HCEC 1CT (cell line): ENCODE data around the gene DIP2A.
A peak's percentile ranks its signal among the peaks of the same experiment; 100 is the strongest.

Source experiments
- DNase-seq: peaks from one replicate; pipeline ENCODE4 v3.0.0-alpha.2; 2017

The DIP2A gene, protein sequence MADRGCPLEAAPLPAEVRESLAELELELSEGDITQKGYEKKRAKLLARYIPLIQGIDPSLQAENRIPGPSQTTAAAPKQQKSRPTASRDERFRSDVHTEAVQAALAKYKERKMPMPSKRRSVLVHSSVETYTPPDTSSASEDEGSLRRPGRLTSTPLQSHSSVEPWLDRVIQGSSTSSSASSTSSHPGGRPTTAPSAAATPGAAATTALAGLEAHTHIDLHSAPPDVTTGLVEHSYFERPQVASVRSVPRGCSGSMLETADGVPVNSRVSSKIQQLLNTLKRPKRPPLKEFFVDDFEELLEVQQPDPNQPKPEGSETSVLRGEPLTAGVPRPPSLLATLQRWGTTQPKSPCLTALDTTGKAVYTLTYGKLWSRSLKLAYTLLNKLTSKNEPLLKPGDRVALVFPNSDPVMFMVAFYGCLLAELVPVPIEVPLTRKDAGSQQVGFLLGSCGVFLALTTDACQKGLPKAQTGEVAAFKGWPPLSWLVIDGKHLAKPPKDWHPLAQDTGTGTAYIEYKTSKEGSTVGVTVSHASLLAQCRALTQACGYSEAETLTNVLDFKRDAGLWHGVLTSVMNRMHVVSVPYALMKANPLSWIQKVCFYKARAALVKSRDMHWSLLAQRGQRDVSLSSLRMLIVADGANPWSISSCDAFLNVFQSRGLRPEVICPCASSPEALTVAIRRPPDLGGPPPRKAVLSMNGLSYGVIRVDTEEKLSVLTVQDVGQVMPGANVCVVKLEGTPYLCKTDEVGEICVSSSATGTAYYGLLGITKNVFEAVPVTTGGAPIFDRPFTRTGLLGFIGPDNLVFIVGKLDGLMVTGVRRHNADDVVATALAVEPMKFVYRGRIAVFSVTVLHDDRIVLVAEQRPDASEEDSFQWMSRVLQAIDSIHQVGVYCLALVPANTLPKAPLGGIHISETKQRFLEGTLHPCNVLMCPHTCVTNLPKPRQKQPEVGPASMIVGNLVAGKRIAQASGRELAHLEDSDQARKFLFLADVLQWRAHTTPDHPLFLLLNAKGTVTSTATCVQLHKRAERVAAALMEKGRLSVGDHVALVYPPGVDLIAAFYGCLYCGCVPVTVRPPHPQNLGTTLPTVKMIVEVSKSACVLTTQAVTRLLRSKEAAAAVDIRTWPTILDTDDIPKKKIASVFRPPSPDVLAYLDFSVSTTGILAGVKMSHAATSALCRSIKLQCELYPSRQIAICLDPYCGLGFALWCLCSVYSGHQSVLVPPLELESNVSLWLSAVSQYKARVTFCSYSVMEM (N-terminal part only)

DNA sequence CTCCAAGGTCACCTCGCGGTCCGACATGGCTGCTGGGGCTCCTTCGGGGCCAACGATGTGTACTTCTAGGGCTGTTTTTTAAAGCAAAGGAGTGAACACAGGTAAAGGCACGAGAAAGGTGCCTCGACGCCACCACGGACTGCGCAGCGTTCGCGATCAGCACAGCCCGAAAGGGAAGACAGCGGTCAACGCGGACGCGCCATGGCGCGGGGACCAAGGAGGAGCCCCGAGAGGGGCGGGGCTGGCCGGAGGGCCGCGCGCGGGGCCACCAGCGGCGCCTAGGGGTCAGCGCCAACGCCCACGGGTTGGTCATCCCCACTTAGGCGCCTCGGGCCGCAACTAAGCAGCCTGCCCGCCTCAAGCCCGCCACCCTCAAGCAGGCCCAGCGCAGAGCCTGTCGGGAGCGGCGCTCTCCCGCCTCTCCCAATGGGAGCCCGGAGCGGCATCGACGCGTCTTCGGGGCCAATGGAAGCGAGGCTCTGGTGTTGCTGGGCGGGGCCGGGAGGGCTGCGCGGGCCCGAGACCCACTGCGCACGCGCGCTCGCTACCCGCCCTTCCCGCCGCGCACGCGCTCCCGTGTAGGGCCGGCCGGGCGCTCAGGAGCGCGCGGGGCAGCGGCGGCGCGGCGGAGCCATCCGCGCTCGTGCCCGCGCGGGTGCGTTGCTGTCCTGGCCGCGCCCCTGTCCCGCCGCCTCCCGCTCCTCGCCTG, at the start of gene DIP2A:
DIP2A (plus strand) TSS at position 577 of the 709 bp plus-strand sequence. CDS start 241 bp downstream, outside the sequence.
- DNase-seq: peak; percentile 97

DNA sequence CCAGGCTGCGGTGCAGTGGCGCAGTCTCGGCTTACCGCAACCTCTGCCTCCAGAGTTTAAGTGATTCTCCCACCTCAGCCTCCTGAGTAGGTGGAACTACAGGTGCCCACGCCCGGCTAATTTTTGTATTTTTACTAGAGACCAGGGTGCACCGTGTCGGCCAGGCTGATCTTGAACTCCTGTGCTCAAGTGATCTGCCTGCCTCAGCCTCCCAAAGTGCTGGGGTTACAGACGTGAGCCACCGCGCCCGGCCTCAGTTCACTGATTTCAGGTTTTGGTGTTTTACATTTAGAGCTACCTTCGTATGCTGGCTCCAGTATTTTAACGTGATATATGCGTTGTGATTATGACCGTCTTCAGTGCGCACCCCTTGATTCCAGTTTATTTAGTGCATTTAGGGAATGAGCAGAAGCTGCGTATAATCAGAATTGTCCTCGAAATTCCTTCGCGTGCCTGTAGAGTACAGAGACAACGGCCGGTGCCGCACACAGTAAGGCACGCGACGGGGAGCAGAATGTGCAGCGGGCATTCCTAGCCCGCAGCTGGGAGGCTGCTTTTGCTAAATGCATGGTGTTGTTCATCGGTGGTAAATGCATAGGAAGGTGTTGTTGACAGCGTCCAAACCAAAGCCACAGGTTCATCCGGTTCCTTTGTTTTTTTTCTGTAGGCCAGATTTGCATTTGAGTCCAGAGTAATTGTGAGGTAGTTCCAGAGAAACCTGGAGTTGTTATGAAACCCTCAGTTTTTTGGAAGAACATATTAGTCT, 48.9 kb upstream of the DIP2A start:
- no peak for DNase-seq

DNA sequence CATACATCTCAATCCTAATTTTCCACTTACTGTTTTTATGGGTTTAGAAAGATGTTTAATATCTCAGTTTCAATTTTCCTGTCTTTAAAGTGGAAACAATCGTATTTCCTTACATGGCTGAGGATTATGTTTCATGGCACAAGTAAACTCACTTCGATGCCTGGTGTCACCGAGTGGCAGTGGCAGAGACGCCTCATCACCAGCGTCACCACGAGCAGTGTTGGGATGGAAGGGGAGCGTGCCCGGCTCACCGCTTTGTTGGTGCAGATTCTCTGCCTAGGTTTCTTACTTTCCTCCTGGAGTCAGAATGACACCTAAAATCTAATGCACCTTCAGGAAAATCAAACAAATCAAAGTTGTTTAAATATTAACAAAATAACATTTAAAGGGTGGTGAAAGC, 48.2 kb upstream of the DIP2A start:
- no peak for DNase-seq

DNA sequence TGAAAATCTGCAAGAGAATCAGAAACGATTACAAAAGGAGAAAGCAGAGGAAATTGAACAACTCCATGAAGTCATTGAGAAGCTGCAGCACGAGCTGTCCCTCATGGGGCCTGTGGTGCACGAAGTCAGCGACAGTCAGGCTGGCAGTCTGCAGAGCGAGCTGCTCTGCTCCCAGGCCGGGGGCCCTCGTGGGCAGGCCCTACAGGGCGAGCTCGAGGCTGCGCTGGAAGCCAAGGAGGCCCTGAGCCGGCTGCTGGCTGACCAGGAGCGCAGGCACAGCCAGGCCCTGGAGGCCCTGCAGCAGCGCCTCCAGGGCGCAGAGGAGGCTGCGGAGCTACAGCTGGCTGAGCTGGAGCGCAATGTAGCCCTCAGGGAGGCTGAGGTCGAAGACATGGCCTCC, 47.5 kb upstream of the DIP2A start:
- DNase-seq: no peak

DNA sequence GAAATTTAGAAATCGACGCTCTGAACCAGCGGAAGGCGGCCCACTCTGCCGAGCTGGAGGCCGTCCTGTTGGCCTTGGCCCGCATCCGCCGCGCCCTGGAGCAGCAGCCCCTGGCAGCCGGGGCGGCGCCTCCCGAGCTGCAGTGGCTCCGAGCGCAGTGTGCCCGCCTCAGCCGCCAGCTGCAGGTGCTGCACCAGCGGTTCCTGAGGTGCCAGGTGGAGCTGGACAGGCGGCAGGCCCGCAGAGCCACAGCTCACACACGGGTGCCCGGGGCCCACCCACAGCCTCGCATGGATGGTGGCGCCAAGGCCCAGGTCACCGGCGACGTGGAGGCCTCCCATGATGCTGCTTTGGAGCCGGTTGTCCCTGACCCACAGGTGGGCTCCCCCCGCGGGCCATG, 47.0 kb upstream of the DIP2A start:
- no peak for DNase-seq

DNA sequence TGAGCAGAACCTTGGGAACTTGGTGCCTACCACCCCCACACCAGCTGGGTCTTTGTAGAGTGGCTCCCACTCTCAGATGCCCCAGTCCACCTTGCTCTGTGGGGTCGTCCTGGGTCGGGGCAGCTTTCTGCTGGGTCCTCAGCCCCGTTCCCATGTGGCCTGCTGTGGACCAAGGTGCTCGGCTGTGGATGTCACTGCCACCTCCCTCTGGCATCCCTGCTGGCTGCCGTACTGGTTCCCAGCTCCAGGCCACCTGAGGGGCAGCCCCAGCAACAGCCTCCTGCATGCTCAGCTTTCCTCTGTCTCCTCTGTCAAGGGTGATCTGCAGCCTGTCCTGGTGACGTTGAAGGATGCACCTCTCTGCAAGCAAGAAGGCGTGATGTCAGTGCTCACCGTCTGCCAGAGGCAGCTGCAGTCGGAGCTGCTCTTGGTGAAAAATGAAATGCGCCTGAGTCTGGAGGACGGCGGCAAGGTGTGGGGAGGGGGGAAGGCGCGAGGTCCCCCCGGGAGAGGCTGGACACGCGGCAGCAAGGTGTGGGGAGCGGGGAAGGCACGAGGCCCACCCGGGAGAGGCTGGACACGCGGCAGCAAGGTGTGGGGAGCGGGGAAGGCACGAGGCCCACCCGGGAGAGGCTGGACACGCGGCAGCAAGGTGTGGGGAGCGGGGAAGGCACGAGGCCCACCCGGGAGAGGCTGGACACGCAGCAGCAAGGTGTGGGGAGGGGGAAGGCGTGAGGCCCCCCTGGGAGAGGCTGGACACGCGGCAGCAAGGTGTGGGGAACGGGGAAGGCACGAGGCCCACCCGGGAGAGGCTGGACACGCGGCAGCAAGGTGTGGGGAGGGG, 45.9 kb upstream of the DIP2A start:
- DNase-seq: no peak

DNA sequence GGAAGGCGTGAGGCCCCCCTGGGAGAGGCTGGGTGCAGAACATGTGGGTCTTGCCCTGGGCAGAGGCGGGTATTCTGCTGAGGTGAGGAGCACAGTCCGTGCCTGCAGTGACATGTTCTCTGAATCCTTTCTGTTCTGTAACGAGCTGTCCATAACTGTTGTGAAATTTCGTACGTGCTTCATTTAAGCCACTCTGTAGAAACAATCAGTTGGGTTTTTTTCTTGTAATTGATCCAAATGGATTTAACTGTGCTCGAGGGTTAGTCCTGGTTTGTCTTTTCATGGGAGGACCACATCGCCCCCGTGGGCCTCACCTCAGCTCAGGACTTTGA, 45.4 kb upstream of the DIP2A start:
- no peak for DNase-seq

DNA sequence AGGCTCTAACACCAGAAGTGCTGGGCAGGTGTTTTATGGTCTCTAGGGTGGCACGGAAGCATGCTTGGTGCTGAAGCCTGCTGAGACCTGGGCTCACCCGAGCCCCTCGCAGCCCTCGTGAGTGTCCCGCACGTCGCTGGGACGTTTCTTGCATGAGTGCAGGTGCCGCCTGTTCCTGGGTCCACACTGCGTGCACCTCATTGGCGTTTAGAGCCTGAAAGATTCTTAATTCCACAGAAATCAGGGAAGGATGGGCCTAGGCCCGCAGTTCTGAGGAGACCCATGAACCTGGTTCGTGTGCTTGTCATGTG, 43.8 kb upstream of the DIP2A start:
- no peak for DNase-seq

DNA sequence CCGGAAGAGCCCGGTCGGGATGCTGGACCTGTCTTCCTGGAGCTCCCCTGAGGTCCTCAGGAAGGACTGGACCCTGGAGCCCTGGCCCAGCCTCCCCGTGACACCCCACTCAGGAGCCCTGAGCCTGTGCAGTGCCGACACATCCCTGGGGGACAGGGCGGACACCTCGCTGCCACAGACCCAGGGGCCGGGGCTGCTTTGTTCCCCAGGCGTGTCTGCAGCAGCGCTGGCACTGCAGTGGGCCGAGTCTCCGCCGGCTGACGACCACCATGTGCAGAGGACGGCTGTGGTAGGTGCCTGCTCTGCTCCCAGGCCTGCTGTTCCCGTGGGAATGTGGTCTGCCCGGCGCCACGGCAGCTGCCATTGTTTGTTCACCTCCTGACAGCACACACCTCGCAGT, 42.1 kb upstream of the DIP2A start:
- no peak for DNase-seq

DNA sequence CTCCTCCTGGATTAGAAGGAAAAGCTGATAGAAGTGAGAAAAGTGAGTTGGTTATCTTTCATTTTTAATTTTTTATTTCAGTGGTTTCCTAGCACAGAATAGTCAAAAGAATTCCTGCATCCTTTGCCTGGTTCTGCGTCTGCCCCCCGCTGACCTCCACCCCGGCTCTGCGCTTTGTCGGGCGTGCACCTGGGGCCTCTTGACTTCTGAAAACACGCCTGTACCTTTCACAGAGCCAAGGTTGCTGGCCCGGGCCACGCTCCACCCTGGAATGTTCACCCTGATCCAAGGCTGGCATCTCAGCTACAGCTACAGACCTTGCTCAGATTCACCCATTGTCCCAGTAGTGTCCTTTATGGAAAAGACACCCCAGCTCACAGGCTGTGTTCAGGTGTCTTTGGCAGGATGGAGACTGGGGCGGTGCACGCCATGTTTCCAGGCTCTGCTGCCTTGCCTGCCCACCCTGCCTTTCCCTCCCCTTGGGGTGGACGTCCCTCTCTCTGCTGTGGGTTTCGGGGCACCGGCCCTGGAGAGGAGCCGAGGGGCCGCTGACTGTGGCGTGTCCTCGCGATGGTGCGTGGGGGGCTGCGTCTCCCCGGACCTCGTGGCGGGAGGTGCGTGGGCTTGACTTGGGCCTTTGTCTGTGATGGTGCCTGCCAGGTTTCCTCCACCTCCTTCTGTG, 40.3 kb upstream of the DIP2A start:
- DNase-seq: no peak

DNA sequence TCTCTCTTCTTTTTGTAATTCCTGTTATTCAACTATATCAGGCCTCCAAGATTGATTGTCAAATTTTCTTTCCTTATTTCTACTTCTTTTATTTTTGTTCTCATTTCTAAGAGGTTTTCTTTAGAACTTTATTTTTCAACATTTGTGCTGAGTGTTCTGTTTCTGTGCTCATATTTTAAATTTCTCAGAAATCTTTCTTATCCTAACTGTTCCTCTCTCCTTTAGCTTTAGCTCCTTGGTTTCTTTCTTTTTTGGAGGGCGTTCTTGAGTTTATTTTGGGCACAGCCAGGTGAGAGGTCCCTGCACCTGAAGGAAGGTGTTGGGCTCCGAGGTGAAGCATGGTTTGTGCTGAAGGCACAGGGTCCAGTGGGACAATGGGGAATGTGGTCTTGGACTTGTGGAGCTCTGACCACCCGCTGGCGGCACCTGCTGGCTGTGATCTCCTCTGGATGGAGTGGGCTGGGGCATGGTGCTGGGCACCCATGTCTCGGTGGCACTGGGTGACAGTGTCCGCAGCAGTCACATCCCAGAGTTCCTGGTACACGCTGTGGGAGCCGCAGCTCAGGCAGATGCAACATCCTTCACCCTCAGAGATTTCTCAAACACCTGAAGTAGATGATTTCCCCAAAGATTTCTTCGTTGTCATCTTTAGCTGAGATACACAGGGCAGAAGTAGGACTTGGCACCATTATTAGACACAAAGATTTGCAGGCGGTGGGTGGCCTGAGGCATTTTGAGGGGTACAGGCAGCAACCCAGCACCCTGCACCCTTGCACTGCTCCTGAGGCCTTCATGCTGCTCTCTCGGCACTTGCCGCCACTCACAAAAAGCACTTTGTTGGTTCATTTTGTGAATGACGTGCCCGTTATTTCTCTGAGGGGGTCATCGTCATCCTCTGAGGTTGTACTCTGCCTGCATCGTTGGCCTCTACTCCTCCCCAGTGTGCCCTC, 38.2 kb upstream of the DIP2A start:
- DNase-seq: no peak

DNA sequence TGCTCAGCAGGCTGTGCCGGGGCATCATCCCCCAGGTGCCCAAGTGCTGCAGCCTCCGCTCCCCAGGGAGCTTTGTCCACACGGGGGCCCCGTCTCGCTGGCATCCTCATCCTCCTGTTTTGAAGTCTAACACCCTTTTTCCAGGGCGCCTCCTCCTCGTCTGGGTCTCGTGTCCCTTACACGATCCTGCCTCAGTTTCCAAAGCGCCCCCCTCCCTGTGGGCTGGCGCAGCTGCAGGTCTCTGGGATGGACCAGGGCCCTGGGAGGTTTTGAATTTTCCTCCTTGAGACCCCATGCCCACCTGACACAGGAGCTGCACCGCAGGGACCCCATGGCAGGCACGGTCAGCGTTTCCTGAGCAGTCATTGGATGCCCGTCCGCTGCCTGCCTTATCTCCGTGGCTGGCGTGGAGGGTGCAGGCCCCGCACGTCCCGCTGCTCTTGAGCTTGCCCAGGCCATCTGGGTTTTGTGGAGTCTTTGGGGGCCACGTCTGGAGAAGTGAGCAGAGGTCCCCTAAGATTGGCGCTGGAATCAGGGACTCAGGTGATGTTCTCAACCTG, 37.4 kb upstream of the DIP2A start:
- DNase-seq: no peak

DNA sequence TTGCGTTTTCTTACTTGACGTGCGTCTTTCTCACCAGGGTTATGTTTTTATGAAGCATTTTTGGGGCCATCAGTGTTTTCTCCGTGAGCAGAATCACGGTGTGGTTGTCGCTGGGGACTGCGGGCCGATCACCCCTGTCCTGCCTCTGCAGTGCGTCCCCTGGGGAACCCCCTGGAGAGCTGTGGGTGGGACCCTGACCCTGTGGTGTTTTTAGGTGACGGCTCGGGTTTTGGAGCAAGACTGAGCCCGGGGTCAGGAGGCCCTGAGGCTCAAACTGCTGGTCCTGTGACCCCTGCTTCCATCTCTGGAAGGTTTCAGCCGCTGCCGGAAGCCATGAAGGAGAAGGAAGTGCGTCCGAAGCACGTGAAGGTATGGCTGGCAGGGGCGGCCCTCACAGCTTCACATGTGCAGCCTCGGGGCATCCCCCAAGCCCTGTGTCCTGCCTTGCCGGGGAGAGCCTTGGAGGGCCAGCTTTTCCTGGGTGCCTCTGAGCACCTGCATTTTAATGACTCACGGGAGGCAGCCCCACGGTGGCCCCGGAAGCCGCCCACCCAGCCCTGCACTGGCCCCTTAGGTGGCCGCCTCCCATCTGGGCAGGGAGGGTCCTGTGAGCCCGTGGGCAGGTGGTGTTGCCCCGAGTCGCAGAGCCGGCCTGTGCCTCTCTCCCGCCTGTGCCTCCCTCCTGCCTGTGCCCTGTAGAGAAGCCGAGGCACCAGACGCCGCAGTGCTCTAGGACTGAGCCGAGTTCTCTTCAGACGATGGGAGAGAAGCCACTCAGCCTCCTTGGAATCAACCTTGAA, 36.7 kb upstream of the DIP2A start:
- no peak for DNase-seq

DNA sequence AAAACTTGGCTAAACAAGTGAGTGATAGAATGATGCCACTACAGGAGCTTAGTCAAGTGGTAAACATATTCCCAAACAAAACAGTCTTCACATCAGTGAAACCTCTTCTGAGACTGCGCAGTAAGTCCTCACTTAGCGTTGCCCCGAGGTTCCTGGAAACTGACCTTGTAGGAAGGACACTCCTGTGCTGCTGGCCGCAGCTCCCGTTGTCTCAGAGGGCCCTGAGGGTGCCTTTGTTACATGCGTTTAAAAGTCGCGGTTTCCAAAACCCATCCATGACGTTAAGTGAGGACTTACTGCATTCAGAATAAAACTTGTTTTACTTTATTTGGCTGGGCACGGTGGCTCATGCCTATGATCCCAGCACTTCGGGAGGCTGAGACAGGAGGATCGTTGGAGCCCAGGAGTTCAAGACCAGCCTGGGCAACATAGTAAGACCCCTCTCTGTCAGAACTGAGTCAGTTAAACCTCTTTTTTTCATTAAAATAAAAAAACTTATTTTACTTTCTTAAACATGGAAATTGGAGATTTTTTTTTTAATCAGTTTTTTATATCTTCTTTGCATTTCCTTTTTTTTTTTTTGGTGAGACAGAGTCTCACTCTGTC, 36.0 kb upstream of the DIP2A start:
- no peak for DNase-seq

DNA sequence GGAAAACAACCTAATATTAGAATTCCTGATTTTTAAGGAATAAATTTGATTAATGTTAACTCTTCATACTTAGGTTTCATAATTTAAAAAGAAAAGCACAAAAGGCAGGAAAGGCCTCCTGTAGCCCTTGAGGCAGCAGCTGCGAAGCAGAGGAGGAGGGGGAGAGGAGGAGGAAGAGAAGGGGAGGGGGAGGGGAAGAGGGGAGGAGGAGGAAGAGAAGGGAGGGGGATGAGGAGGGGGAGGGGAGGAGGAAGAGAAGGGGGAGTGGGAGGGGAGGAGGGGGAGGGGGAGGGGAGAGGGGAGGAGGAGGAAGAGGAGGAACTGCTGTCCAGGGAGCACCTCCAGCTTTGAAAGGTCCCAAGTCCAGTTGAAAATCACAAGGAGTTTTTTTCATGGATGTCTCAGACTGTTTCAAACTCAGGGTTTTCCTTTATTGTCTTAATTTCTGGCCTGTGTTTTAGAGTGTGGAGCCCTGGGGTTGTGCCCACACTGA, 35.1 kb upstream of the DIP2A start:
- DNase-seq: no peak

DNA sequence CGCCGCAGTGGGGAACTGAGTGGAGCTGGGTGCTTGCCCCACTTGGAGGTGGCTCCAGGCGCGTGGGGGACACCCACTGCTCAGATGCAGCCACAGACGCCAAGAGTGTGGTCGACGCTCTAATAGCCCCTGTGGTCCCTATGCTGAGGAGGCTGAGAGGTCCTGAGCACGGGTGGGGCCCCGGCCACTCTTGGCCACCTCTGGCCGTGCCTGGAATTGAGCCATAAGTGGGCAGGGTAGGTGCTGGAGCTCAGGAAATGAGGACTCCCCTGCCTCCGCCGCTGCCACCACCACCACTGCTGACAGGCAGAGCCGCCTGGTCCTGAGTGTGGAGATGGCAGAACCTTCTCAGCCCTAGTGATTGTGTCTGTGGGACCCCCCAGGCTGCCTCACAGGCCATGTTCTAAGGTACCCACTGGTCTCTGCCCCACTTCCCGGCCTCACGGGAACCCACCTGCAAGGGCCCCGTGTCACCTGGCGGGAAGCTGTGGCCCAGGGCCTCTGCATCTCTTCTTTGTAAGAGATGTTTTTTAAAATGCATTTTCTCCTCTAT, 34.6 kb upstream of the DIP2A start:
- no peak for DNase-seq

DNA sequence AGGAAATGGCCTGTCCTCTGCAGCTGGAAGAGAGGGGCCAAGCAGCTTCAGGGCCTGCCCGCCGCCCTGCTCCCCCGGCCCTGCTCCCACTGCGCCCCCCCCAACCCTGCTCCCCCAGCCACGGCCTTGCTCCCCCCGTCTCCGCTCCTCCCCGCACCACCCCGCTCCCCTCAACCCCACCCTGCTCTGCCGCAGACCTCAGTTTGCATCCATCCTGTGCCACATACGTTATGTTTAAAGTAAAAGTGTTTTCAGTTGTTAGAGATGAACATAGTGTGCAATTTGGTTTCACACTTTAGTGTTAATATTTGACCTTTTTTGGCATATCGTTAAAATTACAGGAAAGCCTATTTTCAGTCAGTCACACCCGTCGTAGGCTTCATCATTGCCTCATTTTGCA, 34.1 kb upstream of the DIP2A start:
- no peak for DNase-seq
